Activated gamma-delta T cell treated with Interleukin-2 at 50 U/mL for 16 hours (primary cell): ENCODE data around the gene DPM3.
A peak's percentile ranks its signal among the peaks of the same experiment; 100 is the strongest.
"Not testable (repeated sequence)": the region's sequence is repeated elsewhere in the genome, so short reads cannot be mapped to it uniquely, and the experiment has no call there.

ENCODE experiments used
- DNase-seq: peaks from one replicate; pipeline ENCODE4 v3.0.0-alpha.2; 2020

The DPM3 gene, protein sequence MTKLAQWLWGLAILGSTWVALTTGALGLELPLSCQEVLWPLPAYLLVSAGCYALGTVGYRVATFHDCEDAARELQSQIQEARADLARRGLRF

DNA sequence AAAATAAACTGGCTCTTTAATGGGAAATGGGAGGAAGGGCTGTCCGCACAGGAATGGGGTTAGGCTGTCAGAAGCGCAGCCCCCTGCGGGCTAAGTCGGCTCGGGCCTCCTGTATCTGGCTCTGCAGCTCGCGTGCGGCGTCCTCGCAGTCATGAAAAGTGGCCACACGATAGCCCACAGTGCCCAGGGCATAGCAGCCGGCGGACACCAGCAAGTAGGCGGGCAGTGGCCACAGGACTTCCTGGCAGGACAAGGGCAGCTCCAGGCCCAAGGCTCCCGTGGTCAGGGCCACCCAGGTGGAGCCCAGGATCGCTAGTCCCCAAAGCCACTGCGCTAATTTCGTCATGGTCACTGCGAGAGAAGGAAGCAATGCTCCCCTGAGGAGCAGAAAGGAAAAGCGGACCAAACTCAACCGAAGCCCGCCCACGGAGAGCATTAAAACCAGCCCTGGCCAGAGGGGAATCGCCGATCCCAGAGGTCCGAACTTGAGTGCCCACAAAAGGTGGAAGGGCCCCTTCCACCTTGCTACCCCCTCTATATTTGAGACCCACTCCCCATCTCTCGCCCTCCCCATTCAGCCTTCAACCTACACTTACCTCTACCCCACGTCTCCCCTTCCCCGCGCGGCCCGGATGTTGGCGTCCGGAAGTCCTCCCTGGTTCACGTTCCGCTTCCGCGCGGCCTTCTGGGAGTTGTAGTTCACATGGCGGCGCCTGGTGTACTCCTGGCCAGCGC lies at the start of gene DPM3:
Gene DPM3, minus strand, starts transcription at position 637 of the 735 bp plus-strand sequence. Its CDS starts 291 bp downstream, at position 346.
- peak; percentile 86 for DNase-seq

DNA sequence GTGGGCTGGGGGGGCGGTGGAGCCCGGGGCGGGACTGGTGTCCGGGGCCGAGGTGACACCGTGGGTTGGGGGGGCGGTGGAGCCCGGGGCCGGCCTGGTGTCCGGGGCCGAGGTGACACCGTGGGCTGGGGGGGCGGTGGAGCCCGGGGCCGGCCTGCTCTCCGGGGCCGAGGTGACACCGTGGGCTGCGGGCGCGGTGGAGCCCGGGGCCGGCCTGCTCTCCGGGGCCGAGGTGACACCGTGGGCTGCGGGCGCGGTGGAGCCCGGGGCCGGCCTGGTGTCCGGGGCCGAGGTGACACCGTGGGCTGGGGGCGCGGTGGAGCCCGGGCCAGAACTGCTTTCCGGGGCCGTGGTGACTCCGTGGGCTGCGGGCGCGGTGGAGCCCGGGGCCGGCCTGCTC lies 49.6 kb upstream of the DPM3 start:
- not testable (repeated sequence) for DNase-seq

DNA sequence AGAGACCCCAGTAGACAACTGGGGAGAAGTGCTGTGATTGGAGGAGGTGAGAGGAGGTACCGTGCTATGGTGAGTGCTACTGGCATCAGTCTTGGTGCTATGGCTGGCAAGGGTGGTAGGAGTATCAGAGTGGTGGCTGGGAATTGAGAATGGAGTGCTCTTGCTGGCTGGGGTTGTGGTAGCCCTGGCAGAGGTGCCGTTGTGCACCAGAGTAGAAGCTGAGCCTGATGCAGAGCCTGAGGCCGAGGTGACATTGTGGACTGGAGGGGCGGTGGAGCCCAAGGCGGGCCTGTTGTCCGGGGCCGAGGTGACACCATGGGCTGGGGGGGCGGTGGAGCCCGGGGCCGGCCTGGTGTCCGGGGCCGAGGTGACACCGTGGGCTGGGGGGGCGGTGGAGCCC lies 47.9 kb upstream of the DPM3 start:
- DNase-seq = no peak

DNA sequence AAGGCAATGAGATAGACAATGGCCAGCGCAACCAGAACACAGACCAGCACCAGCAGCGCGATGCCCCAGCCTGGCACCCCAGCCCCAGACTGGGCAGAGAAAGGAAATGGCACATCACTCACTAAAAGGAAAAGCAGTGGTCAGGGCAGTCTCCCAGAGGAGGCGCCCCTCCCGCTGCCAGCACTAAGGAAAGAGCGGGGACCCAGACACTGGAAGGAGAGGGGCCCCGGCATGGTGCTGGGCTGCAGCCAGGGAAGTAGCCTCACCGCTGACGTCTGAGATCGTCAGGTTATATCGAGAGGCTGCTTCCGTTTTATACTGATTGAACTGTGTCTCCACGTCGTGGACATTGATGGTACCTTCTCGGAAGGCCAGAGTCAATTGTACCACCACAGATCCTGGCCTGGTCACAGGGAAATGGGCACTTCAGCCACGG lies 47.1 kb upstream of the DPM3 start:
- DNase-seq = no peak

DNA sequence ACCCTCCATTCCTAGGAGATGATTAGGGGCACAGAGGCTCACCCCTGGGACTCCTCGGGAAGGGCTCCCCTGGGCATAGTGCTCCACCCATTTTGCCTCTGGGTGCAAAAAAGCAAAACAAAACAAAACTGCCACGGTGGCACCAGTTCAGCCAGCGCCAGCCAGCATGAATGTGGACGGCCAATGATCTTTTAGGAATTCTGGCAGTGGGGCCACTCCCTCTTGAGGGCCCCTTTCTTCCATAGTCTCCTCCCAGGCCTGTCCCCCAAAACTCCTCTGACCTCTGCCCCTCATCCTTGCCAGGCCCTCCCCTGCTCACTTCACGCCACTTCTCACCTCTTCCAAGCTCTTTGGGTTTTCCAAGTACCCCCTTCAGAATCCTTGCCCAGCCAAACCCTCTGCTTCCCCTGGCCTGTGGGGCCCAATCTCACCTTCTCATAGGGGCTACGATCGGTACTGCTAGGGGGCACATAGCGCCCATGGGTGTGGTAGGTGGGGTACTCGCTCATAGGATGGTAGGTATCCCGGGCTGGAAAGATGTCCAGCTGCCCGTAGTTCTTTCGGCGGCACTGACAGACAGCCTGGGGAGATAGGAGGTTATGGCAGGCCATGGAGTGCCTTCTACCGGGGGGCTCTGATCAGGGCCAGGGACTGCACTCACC lies 46.6 kb upstream of the DPM3 start:
- DNase-seq = no peak

DNA sequence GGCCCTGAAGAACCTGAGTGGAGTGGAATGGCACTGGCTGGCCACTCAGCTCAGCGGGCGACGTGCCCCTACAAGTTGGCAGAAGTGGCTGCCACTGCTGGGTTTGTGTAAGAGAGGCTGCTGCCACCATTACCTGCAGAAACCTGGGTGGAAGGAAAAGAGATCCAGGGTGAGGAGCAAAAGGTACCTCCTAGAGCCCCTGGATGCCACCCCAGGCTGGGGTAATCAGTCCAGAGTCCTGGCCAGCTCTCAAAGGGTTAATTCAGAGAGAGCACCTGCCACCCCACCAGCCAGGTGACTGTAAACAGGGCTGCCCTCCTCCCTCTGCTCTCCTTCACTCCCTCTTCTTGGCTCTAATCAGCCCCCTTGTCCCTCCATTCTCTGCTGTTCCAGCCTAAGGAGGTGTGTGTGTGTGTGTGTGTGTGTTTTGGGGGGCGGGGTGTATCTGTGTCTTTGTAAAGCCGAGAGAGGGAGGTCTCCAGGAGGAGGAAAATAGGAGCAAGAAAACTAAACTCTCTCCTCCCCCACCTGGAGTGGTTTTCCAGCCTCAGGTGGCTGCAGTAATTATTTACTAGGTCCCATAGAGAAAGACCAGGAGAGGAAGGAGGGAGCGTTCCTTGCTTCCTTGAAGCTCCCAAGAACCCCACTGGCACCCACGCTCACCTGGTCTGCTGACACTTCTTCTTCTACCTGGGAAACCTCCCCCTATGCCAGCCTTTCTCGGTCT lies 45.9 kb upstream of the DPM3 start:
- DNase-seq = no peak

DNA sequence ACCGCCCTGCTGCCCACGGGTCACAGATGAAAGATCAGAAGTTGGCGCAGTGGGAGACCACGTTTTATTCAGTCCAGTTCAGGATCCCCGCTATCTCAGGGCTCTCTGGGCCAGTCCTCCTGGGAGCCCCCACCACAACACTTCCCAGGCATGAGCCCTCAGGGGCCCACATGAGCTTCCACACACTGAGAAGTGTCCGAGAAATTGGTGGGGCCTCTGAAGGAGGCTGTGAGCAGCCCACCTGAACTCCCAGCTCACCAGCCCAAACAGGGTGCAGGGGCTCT lies 45.4 kb upstream of the DPM3 start:
- no peak for DNase-seq

DNA sequence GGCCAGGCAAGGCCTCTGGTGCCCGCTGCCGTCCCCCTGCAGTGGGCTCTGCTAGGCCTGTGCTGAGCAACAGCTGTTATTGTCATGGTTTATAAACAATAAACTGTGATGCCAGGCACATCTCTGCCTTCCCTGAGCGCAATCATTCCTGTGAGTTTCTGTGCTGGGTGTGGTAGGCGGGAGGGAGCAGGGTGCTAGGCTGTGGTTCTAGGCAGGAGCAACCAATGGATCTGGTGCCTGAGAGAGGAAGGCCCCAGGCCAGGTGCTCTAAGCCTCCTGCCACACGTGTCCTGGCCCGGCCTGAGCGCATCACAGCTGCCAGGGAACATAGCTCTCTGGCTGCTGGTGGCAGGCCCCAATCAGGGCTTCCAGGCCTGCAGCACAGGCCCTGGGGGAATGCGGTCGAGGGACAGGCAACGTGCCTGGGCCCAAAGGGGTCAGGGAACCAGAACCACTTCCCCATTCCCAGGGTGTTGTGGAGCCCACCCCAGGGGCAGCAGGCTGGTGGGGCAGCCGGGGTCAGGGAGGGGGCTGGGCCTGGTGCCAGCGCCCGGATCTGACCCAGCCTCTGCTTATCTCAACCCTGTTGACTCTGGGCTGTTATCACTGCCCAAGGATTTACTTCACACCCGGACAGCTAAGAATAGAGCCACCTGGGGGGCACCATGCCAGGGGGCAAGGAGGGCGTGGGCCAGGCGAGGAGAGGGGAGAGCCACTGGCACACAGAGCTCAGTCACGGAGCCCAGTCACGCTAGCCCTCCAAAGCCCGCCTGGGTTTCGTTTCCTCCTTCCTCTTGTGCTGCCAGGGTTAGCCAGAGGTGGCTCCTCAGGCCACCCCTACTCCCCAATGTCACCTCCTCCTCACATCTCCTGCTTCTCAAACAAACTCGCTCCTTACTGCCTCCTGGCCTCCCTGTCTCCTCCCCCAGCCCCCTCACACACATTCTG lies 44.8 kb upstream of the DPM3 start:
- DNase-seq = no peak

DNA sequence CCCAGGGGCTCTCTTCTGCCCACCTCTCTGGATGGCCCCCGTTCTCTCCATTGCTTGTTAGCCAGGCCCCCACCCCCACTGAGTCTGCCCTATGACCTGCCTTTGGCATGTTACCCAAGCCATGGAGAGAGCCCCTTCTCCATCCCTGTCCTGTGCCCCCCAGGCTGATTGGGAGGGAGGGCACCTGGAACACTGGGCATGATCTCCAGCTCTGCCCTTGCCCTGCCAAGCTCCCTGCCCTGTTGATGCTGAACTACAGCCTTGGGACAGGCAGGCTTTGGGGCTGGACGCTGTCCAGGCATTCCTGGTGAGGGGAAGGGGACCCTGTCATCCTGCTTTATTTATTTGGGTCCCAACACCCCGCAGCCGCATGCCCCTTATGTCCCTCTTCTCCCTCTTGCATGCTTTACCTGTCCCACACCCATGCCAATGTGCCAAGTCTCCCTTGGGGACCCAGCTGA lies 44.0 kb upstream of the DPM3 start:
- DNase-seq = no peak

DNA sequence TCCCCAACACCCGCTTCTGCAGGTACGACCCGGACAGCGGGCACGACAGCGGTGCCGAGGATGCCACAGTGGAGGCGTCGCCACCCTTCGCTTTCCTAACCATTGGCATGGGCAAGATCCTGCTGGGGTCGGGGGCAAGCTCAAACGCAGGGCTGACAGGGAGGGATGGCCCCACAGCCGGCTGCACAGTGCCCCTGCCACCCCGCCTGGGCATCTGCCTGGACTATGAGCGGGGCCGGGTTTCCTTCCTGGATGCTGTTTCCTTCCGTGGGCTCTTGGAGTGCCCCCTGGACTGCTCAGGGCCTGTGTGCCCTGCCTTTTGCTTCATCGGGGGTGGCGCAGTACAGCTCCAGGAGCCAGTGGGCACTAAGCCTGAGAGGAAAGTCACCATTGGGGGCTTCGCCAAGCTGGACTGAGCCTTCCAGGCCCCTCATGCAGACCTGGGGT lies 43.5 kb upstream of the DPM3 start:
- DNase-seq = no peak

DNA sequence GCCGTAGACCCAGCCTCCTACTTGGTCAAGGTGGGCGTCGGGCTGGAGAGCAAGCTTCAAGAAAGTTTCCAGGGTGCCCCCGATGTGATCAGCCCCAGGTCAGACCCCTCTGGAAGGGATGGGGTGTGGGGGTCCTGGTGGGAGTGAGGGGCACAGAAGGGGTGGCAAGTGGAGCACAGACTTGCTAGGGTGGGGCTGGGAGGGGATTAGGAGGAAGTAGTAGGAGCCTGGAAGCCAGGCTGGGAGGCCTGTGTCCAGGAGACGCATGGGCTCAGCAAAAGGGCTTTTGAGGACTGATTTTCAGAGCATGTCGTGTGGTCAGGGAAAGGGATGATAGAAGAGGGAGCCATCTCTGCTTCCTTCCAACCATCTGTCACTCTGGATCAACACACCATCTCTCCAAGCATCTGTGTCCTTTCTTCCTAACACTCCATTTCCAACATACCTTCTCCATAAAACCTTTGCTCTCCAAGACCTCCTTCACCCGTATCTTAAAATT lies 41.8 kb upstream of the DPM3 start:
- no peak for DNase-seq

DNA sequence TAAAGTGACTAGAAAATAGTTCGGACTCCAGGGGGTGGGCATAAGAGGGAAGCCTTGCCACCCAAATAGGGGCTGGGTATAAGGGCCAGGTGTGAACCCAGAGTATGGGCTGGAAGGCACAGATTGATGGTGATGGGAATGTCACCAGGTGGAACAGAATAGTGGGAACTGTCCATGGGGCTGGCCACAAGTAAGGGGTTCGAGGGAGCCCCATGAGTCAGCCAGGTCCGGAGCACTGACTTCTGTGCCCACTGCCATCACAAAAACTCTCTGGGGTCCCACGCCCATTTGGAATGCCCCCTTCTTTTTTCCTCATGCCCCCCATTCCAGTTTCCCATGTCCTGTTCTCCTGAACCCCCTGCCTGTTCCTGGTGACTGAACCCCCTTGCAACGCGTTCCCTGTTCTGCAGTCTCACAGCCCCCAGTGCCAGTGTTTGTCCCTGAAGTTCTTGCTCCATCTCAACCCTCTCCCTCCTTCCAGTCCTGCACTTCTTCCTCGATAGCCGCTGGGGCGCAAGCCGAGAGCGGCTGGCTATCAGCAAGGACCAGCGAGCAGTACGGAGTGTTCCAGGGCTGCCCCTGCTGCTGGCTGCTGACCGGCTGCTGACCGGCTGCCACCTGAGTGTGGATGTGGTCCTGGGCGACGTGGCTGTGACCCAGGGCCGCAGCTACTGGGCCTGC lies 41.2 kb upstream of the DPM3 start:
- no peak for DNase-seq

DNA sequence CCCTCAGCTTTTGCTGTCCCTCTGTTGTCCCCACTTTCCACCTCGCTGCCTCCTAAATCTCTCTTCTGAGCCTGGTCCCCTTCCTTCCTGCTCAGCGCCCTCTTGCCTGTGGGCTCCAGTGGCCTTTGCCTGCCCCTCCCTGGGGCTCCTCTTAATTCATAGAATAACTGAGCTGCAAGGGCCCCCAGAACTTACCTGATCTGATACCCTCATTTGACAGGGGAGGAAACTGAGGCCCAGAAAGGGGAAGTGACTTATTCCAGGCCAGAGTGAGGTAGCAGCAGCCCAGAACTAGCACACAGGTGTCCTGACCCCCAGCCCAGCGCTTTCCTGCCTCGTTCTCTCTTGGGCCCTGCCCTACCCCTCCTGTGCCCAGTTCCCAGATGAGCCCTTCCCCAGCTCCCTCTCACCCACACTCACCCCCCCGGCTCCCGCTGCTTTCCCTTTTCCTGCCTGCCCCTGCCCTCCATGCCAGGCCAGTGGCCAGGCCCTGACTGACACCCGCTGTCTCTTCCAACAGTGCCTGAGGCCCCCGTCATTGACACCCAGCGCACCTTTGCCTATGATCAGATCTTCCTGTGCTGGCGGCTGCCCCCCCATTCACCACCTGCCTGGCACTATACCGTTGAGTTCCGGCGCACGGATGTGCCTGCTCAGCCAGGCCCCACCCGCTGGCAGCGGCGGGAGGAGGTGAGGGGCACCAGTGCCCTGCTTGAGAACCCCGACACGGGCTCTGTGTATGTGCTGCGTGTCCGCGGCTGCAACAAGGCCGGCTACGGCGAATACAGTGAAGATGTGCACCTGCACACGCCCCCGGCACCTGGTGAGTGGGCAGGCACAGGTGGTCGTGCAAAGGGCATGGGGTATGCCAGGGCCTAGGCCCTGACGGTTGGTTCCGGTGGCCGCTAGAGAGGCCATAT lies 39.0 kb upstream of the DPM3 start:
- no peak for DNase-seq

DNA sequence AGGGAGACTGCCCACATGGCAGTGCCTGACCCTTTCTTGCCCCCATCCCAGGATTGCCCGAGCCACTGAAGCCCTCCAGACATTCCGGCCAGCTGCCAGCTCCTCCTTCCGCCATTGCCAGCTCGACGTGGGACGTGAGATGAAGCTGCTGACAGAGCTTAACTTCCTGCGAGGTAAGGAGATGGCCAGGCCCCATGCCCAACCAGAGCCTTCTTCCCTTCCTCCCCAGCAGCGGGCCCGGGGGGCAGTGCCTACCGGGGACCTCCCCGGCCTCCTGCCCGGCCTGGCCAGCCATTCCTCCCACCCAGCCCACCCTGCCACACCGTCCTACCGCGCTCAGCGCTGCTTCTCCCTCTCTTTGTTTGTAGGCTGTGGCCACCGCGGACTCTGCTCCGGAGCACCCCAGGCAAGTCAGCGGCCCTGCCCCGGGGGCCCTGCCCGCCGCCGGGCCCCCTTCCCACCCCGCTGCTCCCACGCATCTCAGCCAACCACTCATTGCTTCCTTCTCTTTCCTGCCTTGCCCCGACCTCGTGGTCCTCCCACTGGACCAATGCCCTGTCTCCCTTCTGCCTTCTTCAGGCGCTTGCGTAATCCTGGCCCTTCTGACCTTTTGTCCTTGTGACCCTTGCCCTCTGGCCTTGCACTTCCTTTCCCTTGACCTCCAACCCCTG lies 38.2 kb upstream of the DPM3 start:
- no peak for DNase-seq

DNA sequence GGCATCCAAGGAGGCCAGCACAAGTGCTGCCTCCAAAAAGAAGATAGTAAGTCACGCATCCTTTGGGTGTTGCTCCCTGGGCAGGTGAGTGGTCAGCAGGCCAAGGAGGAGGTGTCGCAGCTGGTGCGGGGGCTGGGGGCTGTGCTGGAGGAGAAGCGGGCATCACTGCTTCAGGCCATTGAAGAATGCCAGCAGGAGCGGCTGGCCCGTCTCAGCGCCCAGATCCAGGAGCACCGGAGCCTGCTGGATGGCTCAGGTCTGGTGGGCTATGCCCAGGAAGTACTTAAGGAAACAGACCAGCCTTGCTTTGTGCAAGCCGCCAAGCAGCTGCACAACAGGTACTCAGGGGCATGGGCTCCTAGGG lies 37.6 kb upstream of the DPM3 start:
- DNase-seq = no peak

DNA sequence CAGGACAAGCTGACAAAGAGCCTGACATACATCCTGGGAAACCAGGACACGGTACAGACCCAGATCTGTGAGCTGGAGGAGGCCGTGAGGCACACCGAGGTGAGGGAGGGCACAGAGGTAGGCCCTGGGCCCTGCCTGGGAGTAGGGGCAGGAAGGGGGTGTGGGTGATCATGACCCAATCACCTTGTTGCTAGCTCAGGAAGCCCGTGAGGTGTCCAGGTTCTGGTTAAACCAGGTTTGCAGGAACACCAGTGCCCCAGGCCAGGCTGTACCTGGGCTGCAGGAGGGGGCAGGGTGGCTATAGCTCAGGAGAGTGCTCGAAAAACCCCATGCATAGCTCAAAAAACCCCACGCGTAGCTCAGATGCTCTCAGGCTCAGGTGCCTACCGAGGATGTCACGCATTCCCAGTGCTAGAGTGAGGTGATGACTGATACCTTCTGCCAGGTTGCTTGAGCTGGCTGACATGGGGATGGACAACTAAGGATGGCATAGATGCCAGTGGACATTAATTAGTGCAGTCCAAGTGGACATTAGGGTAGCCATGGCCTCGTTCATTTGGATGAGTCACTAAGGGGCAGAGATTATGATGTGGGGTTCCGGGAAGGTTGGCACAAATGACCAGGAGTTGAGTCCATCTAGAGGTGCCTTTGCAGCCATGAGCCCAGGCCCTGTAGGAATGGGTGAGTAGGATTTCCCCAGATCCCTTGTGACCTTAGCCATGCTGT lies 37.0 kb upstream of the DPM3 start:
- DNase-seq = no peak

DNA sequence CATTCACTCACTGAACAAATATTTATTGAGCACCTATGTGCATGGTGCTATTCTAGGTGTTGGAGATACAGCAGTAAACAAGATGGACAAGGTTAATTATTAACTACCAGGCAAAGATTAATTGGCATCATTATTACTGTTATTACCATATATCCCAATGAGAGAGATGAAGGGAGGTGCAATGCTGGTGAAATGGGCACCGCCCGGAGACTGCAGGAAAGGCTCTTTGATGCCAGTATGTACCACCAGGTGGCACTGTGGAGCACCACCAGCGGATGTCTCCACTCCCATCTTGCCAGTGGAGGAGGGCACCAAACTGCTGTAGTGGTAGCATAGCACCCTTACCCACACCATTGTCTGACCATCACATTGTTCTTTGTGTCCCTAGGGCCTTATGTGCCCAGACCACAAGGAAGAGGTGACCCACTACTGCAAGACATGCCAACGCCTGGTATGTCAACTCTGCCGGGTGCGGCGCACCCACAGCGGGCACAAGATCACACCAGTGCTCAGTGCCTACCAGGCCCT lies 36.3 kb upstream of the DPM3 start:
- peak; percentile 85 for DNase-seq

DNA sequence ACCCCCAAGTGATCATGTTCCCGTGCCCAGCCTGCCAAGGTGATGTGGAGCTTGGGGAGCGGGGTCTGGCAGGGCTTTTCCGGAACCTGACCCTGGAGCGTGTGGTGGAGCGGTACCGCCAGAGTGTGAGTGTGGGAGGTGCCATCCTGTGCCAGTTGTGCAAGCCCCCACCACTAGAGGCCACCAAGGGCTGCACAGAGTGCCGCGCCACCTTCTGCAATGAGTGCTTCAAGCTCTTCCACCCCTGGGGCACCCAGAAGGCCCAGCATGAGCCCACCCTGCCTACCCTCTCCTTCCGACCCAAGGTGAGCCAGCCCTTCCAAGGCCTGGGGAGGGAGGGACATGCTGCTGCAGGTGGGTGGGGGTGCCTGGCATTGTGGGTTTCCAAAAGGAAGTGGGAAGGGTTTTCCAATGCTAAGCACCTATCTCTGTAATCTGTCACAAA lies 35.6 kb upstream of the DPM3 start:
- DNase-seq = no peak

DNA sequence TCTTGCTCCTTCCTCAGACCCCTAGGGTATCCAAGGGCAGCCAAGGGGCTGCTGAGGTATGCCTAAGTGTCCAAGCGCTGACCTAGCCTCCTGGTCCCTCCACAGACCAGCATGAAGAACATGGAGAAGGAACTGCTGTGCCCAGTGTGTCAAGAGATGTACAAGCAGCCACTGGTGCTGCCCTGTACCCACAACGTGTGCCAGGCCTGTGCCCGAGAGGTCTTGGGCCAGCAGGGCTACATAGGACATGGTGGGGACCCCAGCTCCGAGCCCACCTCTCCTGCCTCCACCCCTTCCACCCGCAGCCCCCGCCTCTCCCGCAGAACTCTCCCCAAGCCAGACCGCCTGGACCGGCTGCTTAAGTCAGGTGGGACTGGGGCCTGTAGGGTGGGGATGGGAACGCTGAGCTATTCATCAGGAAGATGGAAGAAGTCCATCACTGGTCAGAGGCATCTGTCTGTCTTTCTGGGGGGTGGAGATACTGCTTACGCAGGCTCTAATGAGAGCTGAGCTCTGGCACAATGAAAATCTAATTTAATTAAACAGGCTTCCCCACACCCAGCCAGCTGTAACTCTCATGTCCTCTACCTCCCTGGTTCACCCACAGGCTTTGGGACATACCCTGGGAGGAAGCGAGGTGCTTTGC lies 35.1 kb upstream of the DPM3 start:
- no peak for DNase-seq
